OCI-LY7 (cell line): ENCODE measurements around the gene NINL. TPM values are rescaled to one million over a fixed set of nuclear protein-coding genes. Genes with fewer than 3 reads are reported as not detected.
A peak's percentile ranks its signal among the peaks of the same experiment; 100 is the strongest.

ENCODE experiments used
- BruUV-seq: library from RNA; stranded (reverse); fragments of 400-500 nt; replicated peaks from 2 replicates; lab custom pipeline; 2021; lab: Mats Ljungman, UMichigan
- CTCF ChIA-PET: fragments of 300-600 bp; sonication (Branson Sonifier 250); formaldehyde crosslinking; loops from one replicate; lab custom pipeline; 2022; ENCODE audit warnings: antibody characterized with exemption; ENCODE audit not compliant: unreplicated experiment; lab: Charles Lee
- POLR2A ChIA-PET: fragments of 300-600 bp; sonication (Branson Sonifier 250); formaldehyde crosslinking; loops from one replicate; lab custom pipeline; 2022; ENCODE audit warnings: antibody characterized with exemption; lab: Charles Lee
- DNase-seq: peaks from one replicate; pipeline ENCODE4 v3.0.0-alpha.2; 2015; ENCODE audit warnings: low spot score
- H2AFZ ChIP-seq: fragments of 200-600 bp; sonication (generic), shearing (Covaris generic); 2 replicates; pipeline ENCODE4 v1.6.1; 2014; ENCODE audit warnings: mild to moderate bottlenecking, antibody characterized with exemption, low read length, moderate library complexity
- H3K27ac ChIP-seq: fragments of 200-600 bp; sonication (generic); 2 replicates; pipeline ENCODE4 v1.5.1; 2014; ENCODE audit warnings: mixed run types, low read depth, mild to moderate bottlenecking, moderate library complexity, low read length, inconsistent platforms; ENCODE audit not compliant: poor library complexity, severe bottlenecking
- H3K36me3 ChIP-seq: fragments of 200-600 bp; sonication (generic); 2 replicates; pipeline ENCODE4 v1.6.1; 2014; ENCODE audit warnings: mild to moderate bottlenecking, antibody characterized with exemption, low read length, moderate library complexity, mixed read lengths; ENCODE audit not compliant: insufficient read depth
- H3K4me1 ChIP-seq: fragments of 200-600 bp; sonication (generic); 2 replicates; pipeline ENCODE4 v1.5.1; 2014; ENCODE audit warnings: mild to moderate bottlenecking, low read length; ENCODE audit not compliant: insufficient read depth, poor library complexity, severe bottlenecking
- H3K4me2 ChIP-seq: fragments of 200-600 bp; sonication (generic); 2 replicates; pipeline ENCODE4 v1.6.1; 2014; ENCODE audit warnings: mild to moderate bottlenecking, low read length
- H3K4me3 ChIP-seq: fragments of 200-600 bp; sonication (generic); 2 replicates; pipeline ENCODE4 v1.5.1; 2014; ENCODE audit warnings: mild to moderate bottlenecking, low read depth, low read length; ENCODE audit not compliant: poor library complexity, severe bottlenecking
- H3K79me2 ChIP-seq: fragments of 200-600 bp; sonication (generic); 2 replicates; pipeline ENCODE4 v1.6.1; 2016; ENCODE audit warnings: low read depth, mild to moderate bottlenecking, low read length, moderate library complexity, mixed read lengths; ENCODE audit not compliant: insufficient read depth
- H3K9me2 ChIP-seq: fragments of 200-600 bp; sonication (generic); 2 replicates; pipeline ENCODE4 v1.6.1; 2016; ENCODE audit warnings: mild to moderate bottlenecking, low read length, mixed read lengths; ENCODE audit not compliant: insufficient read depth
- H3K9me3 ChIP-seq: fragments of 200-600 bp; sonication (generic); 2 replicates; pipeline ENCODE4 v1.6.1; 2014; ENCODE audit warnings: mild to moderate bottlenecking, mixed run types, low read length, mixed read lengths
- H4K20me1 ChIP-seq: fragments of 200-600 bp; sonication (generic); 2 replicates; pipeline ENCODE4 v1.6.1; 2014; ENCODE audit warnings: mild to moderate bottlenecking, antibody characterized with exemption, low read length, moderate library complexity, mixed read lengths; ENCODE audit not compliant: insufficient read depth
- EZH2phosphoT487 ChIP-seq: fragments of 200-600 bp; sonication (generic); IDR thresholded peaks from 2 replicates; pipeline ENCODE4 v1.6.1; 2018; ENCODE audit warnings: low read depth, borderline replicate concordance, mild to moderate bottlenecking, mixed run types, antibody characterized with exemption, low read length, moderate library complexity, mixed read lengths
- intact Hi-C: fragments of 100-400 bp; cut with micrococcal nuclease; formaldehyde crosslinking; loops from one replicate; pipeline ENCODE4 v1.10.0; 2022; ENCODE audit not compliant: unreplicated experiment
- total RNA-seq, 2 experiments: library from RNA; depleted of rRNA in 1 of 2; stranded (reverse); fragments of >200 nt in 1 of 2; shearing (Covaris generic) in 1 of 2; gene quantifications; 2 replicates each; pipeline ENCODE4 v1.2.3, GENCODE V29; 2014 to 2022
- TF ChIP-seq, protein P1 (sequence below): fragments of 200-600 bp; sonication (generic); conservative IDR thresholded peaks from 2 replicates; pipeline ENCODE4 v1.5.1; 2014; ENCODE audit warnings: mild to moderate bottlenecking, antibody characterized with exemption, low read length, moderate library complexity, mixed read lengths

Gene NINL
- total RNA-seq, 2 experiments from 2014 or later, result 0.06 to 0.55 TPM

DNA sequence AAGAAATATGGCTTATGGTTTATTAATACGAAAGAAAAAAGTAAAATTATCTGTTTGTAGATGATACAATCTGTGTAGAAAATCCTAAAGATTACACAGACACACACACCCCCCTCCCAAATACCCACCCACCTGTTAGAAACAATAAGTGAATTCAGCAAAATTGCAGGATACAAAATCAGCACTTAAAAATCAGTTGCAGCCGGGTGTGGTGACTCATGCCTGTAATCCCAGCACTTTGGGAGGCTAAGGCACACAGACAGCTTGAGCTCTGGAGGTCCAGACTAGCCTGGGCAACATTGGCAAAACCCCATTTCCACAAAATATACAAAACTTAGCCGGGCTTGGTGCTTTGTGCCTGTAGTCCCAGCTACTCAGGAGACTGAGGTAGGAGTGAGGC is 42.3 kb downstream of the NINL start:
- ChIA-PET CTCF (no interaction called here), POLR2A (no interaction called here)
- BruUV-seq, result no TSS peak
- Histone ChIP-seq H3K4me2 (no peak overlapping the region), H4K20me1 (no peaks in the 10 kb centered on the region), H3K36me3 (no peaks in the 10 kb centered on the region), H2AFZ (no peak overlapping the region), H3K4me1 (no peaks in the 10 kb centered on the region), H3K9me2 (no peaks in the 10 kb centered on the region), H3K79me2 (no peaks in the 10 kb centered on the region), H3K27ac (no peak overlapping the region), H3K4me3 (no peak overlapping the region), H3K9me3 (no peaks in the 10 kb centered on the region)
- TF ChIP-seq EZH2phosphoT487, result no peak
- TF ChIP-seq, protein P1, sequence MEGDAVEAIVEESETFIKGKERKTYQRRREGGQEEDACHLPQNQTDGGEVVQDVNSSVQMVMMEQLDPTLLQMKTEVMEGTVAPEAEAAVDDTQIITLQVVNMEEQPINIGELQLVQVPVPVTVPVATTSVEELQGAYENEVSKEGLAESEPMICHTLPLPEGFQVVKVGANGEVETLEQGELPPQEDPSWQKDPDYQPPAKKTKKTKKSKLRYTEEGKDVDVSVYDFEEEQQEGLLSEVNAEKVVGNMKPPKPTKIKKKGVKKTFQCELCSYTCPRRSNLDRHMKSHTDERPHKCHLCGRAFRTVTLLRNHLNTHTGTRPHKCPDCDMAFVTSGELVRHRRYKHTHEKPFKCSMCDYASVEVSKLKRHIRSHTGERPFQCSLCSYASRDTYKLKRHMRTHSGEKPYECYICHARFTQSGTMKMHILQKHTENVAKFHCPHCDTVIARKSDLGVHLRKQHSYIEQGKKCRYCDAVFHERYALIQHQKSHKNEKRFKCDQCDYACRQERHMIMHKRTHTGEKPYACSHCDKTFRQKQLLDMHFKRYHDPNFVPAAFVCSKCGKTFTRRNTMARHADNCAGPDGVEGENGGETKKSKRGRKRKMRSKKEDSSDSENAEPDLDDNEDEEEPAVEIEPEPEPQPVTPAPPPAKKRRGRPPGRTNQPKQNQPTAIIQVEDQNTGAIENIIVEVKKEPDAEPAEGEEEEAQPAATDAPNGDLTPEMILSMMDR, result no peak
- DNase-seq, result no peak
- intact Hi-C loops, result loop anchor here (10.0 kb wide), 1 partner anchor 62 kb away; no protein-coding TSS in a partner anchor

- no peaks in the 10 kb centered on the region for H4K20me1 ChIP-seq
- DNase-seq, result no peak
- no peaks in the 10 kb centered on the region for H3K79me2 ChIP-seq
- no peak overlapping the region for H3K4me2 ChIP-seq
- H3K9me3 ChIP-seq, result no peaks in the 10 kb centered on the region
- no peaks in the 10 kb centered on the region for H3K36me3 ChIP-seq
- no peak overlapping the region for H2AFZ ChIP-seq
- ChIA-PET CTCF (no interaction called here), POLR2A (interaction anchor here (1.6 kb wide), 1 partner anchor 10 kb away, joined by 10 read pairs; no protein-coding TSS in a partner anchor)
- H3K4me1 ChIP-seq, result no peaks in the 10 kb centered on the region
- BruUV-seq, result no TSS peak
- H3K9me2 ChIP-seq, result no peaks in the 10 kb centered on the region
- no peak for TF ChIP-seq EZH2phosphoT487
- TF ChIP-seq, protein P1, result no peak
- H3K4me3 ChIP-seq, result no peak overlapping the region
- no peak overlapping the region for H3K27ac ChIP-seq
- intact Hi-C loops, result loop anchor here (10.0 kb wide), 1 partner anchor 63 kb away; no protein-coding TSS in a partner anchor
These were observed 43.7 kb downstream of the NINL start for GRCh38 chr20:25541676-25542075.

- no peak overlapping the region; the same call in 1 of the 2 replicates for H3K4me2 ChIP-seq
- no peaks in the 10 kb centered on the region for H3K4me1 ChIP-seq
- CTCF ChIA-PET, result interaction anchor here (1.1 kb wide), 1 partner anchor 9 kb away, joined by 3 read pairs; no protein-coding TSS in a partner anchor
- no peak for DNase-seq
- no peaks in the 10 kb centered on the region for H4K20me1 ChIP-seq
- no peaks in the 10 kb centered on the region for H3K9me3 ChIP-seq
- no peaks in the 10 kb centered on the region for H3K79me2 ChIP-seq
- H3K9me2 ChIP-seq, result no peaks in the 10 kb centered on the region
- no peak overlapping the region for H3K4me3 ChIP-seq
- H3K36me3 ChIP-seq, result no peaks in the 10 kb centered on the region
- POLR2A ChIA-PET, result interaction anchor here (0.7 to 1.6 kb wide), 4 partner anchors 12 to 76 kb away, joined by 3 to 10 read pairs (median 3); no protein-coding TSS in a partner anchor
- no peak overlapping the region for H3K27ac ChIP-seq
- H2AFZ ChIP-seq, result no peak overlapping the region
- TF ChIP-seq, protein P1, result peak; percentile 26; the same call in 1 of the 2 replicates
- TF ChIP-seq EZH2phosphoT487, result no peak
- intact Hi-C loops, result loop anchor here (10.0 kb wide), 1 partner anchor 65 kb away; no protein-coding TSS in a partner anchor
- BruUV-seq, result no TSS peak
These were observed 45.3 kb downstream of the NINL start for GRCh38 chr20:25539742-25540672.
